ENCODE results near the gene WSB1.

The WSB1 gene

DNA sequence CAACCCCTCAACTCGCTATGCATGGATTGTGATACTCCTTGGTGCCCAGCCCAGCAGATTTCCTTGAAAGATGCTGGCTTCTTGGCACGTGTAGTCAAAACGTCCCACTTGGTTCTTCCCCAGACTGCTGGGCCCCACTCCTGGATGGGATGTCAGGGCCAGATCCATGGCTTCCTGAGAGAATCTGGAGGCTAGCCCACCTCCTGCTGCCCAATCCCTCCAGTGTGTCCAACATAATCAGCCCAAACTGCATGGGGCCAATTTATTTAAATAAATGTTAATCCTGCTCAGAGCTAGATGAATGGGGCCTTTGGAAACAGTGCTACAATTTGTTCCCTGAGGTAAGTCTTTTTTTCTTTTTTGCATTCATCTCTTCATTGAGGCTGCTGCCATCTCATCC is 49.4 kb downstream of the WSB1 start:
- Histone ChIP-seq H3K27me3 (ENCODE audit: insufficient read depth, low read length, poor library complexity, severe bottlenecking) (no peaks in the 10 kb centered on the region), H3K9ac (ENCODE audit: low read depth, low read length, poor library complexity, severe bottlenecking) (no peak overlapping the region), H2AFZ (ENCODE audit: low read length) (no peak overlapping the region), H3K9me2 (replicated peaks; ENCODE audit: low read depth, low read length) (no peaks in the 10 kb centered on the region), H3K79me2 (ENCODE audit: insufficient read depth, low read length) (no peaks in the 10 kb centered on the region), H3K4me3 (ENCODE audit: low read length, poor library complexity, severe bottlenecking) (no peak overlapping the region), H3K9me3 (ENCODE audit: insufficient read depth, low read depth, low read length) (no peaks in the 10 kb centered on the region), H3K36me3 (ENCODE audit: insufficient read depth, low read length) (no peaks in the 10 kb centered on the region), H4K20me1 (ENCODE audit: insufficient read depth, low read length, poor library complexity, severe bottlenecking) (no peaks in the 10 kb centered on the region), H3F3A (ENCODE audit: low read depth) (no peaks in the 10 kb centered on the region), H3K4me1 (ENCODE audit: insufficient read depth, low read length, poor library complexity, severe bottlenecking) (peaks cover 27% of the 10 kb centered on the region), H3K4me2 (ENCODE audit: low read depth, low read length, poor library complexity, severe bottlenecking) (no peak overlapping the region)
- TF ChIP-seq, protein P1, sequence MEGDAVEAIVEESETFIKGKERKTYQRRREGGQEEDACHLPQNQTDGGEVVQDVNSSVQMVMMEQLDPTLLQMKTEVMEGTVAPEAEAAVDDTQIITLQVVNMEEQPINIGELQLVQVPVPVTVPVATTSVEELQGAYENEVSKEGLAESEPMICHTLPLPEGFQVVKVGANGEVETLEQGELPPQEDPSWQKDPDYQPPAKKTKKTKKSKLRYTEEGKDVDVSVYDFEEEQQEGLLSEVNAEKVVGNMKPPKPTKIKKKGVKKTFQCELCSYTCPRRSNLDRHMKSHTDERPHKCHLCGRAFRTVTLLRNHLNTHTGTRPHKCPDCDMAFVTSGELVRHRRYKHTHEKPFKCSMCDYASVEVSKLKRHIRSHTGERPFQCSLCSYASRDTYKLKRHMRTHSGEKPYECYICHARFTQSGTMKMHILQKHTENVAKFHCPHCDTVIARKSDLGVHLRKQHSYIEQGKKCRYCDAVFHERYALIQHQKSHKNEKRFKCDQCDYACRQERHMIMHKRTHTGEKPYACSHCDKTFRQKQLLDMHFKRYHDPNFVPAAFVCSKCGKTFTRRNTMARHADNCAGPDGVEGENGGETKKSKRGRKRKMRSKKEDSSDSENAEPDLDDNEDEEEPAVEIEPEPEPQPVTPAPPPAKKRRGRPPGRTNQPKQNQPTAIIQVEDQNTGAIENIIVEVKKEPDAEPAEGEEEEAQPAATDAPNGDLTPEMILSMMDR (conservative IDR thresholded peaks at IDR 0.05; ENCODE audit: low read length), result no peak
- TF ChIP-seq EZH2phosphoT487 (IDR thresholded peaks at IDR 0.05; ENCODE audit: borderline replicate concordance), result no peak

DNA sequence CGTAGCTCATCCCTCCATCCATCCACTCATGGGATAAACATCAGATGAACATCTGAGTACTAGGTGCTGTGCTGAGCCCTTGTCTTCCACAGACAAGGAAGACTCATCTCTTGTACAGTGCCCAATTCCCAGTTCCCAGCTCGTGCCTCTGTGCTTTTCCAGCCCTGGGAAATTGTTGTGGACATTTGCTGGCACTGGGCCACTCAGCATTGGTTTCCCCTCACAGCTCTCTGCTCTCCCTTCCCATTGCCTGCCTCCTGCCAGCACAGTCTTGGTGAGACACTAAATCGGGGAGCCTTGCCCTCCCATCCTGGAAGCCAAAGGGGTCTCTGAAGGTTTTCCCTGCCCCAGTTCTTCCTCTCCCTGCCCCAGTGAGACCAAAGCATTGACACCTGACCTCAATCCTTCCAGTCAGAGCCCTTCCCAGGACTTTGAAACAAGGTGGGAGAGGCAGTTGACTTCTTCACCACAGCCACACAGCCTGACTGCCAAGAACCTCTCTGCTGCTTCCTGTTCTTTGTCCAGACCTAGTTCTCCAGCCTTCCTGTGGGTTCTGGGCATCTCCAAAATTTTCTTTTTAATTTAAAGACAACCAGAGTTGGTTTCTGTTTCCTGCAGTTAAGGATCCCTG is 50.2 kb downstream of the WSB1 start:
- no peaks in the 10 kb centered on the region for H3K36me3 ChIP-seq (ENCODE audit: insufficient read depth, low read length)
- peaks cover 27% of the 10 kb centered on the region for H3K4me1 ChIP-seq (ENCODE audit: insufficient read depth, low read length, poor library complexity, severe bottlenecking)
- H3K4me2 ChIP-seq (ENCODE audit: low read depth, low read length, poor library complexity, severe bottlenecking), result peak overlapping the region; percentile 7
- no peak overlapping the region for H2AFZ ChIP-seq (ENCODE audit: low read length)
- H4K20me1 ChIP-seq (ENCODE audit: insufficient read depth, low read length, poor library complexity, severe bottlenecking), result no peaks in the 10 kb centered on the region
- H3K4me3 ChIP-seq (ENCODE audit: low read length, poor library complexity, severe bottlenecking), result no peak overlapping the region
- H3K79me2 ChIP-seq (ENCODE audit: insufficient read depth, low read length), result no peaks in the 10 kb centered on the region
- no peaks in the 10 kb centered on the region for H3F3A ChIP-seq (ENCODE audit: low read depth)
- no peaks in the 10 kb centered on the region for H3K27me3 ChIP-seq (ENCODE audit: insufficient read depth, low read length, poor library complexity, severe bottlenecking)
- no peaks in the 10 kb centered on the region for H3K9me3 ChIP-seq (ENCODE audit: insufficient read depth, low read depth, low read length)
- TF ChIP-seq EZH2phosphoT487 (IDR thresholded peaks at IDR 0.05; ENCODE audit: borderline replicate concordance), result no peak
- TF ChIP-seq, protein P1 (conservative IDR thresholded peaks at IDR 0.05; ENCODE audit: low read length), result no peak
- no peak overlapping the region for H3K9ac ChIP-seq (ENCODE audit: low read depth, low read length, poor library complexity, severe bottlenecking)
- no peaks in the 10 kb centered on the region for H3K9me2 ChIP-seq (replicated peaks; ENCODE audit: low read depth, low read length)

DNA sequence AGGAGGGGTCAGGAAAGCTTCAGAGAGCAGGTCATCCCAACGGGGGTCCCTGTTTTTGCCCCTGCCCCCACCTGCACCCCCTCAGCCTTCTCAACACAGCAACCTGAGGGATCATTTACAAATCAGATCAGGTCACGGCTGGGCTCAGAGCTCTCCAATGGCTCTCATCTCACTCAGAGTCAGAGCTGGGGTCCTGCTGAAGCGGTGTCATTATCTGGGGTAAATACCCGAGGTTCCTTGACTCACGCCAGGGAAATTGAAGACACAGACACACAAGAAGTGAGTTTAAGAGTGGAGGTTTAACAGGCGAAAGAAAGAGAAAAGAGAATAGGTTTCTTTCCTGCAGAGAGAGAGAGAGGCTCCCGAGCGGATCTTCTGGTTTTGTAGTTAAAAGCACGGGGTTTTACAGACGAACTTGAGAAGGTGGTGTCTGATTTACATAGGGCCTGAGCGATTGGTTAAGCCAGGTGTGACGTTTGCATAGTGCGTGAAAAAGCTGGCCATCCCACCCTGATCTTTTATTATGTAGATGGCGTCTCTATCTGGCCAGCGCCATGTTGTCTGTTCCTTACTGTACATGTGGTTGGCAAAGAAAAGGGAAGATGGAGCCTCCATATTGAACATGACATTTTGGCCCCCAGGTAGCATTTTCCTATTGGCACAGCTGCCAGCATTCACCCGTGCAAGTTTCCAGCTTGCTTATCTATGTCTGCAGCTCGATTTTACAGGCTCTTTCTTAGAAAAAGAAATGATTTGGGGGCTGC is 51.4 kb downstream of the WSB1 start:
- no peak overlapping the region for H3K9ac ChIP-seq (ENCODE audit: low read depth, low read length, poor library complexity, severe bottlenecking)
- no peaks in the 10 kb centered on the region for H3F3A ChIP-seq (ENCODE audit: low read depth)
- no peaks in the 10 kb centered on the region for H3K36me3 ChIP-seq (ENCODE audit: insufficient read depth, low read length)
- H3K9me2 ChIP-seq (replicated peaks; ENCODE audit: low read depth, low read length), result no peaks in the 10 kb centered on the region
- no peak for TF ChIP-seq EZH2phosphoT487 (IDR thresholded peaks at IDR 0.05; ENCODE audit: borderline replicate concordance)
- TF ChIP-seq, protein P1 (conservative IDR thresholded peaks at IDR 0.05; ENCODE audit: low read length), result no peak
- H3K4me2 ChIP-seq (ENCODE audit: low read depth, low read length, poor library complexity, severe bottlenecking), result no peak overlapping the region
- H3K79me2 ChIP-seq (ENCODE audit: insufficient read depth, low read length), result no peaks in the 10 kb centered on the region
- H3K27me3 ChIP-seq (ENCODE audit: insufficient read depth, low read length, poor library complexity, severe bottlenecking), result no peaks in the 10 kb centered on the region
- peaks cover 15% of the 10 kb centered on the region for H3K4me1 ChIP-seq (ENCODE audit: insufficient read depth, low read length, poor library complexity, severe bottlenecking)
- no peak overlapping the region for H2AFZ ChIP-seq (ENCODE audit: low read length)
- H3K9me3 ChIP-seq (ENCODE audit: insufficient read depth, low read depth, low read length), result no peaks in the 10 kb centered on the region
- H3K4me3 ChIP-seq (ENCODE audit: low read length, poor library complexity, severe bottlenecking), result no peak overlapping the region
- no peaks in the 10 kb centered on the region for H4K20me1 ChIP-seq (ENCODE audit: insufficient read depth, low read length, poor library complexity, severe bottlenecking)
